ENCODE results near the gene ABHD1. TPM values are rescaled to one million over a fixed set of nuclear protein-coding genes. Genes with fewer than 3 reads are reported as not detected.

The ABHD1 gene
- polyA plus RNA-seq, 1 donor from 2014 or later = not detected

- H4K20me1 ChIP-seq (ENCODE audit: insufficient read depth) = no peaks in the 10 kb centered on the region
- no peak overlapping the region for H3K9ac ChIP-seq (ENCODE audit: low read length)
- H2AFZ ChIP-seq (ENCODE audit: low read depth, low read length) = no peak overlapping the region
These were observed 14.5 kb downstream of the ABHD1 start for GRCh38 chr2:27138111-27138510.

GRCh38 chr2:27139310-27139709 lies 15.7 kb downstream of the ABHD1 start, which contains the start of gene PRR30:
TSS of gene PRR30 (minus strand) at chr2:27139410. CDS start at chr2:27138329, 1,081 bp downstream.
- no peak within 1 kb of the TSS for H2AFZ ChIP-seq (ENCODE audit: low read depth, low read length)
- no peak within 1 kb of the TSS for H3K27ac ChIP-seq (ENCODE audit: low read length)
- H3K4me3 ChIP-seq (ENCODE audit: low read length) = no peak within 1 kb of the TSS
- no peaks in the 10 kb centered on the region for H4K20me1 ChIP-seq (ENCODE audit: insufficient read depth)
- no peaks in the 10 kb centered on the region for H3K9me2 ChIP-seq (ENCODE audit: insufficient read depth, low read length)
- H3K27me3 ChIP-seq (ENCODE audit: insufficient read depth, low read depth, low read length) = no peaks in the 10 kb centered on the region
- no peaks in the 10 kb centered on the region for H3F3A ChIP-seq (ENCODE audit: insufficient read depth, low read length, poor library complexity, severe bottlenecking)
- no peak within 1 kb of the TSS for H3K9ac ChIP-seq (ENCODE audit: low read length)
- TF ChIP-seq TAF1 (IDR thresholded peaks at IDR 0.05; ENCODE audit: low read depth) (no peak), REST (IDR thresholded peaks at IDR 0.05; ENCODE audit: borderline replicate concordance) (no peak), POLR2AphosphoS5 (IDR thresholded peaks at IDR 0.05) (no peak), CTCF (IDR thresholded peaks at IDR 0.05; ENCODE audit: poor library complexity, severe bottlenecking) (no peak), EP300 (conservative IDR thresholded peaks at IDR 0.05; ENCODE audit: poor library complexity, severe bottlenecking) (no peak), RAD21 (conservative IDR thresholded peaks at IDR 0.05) (no peak), SMC3 (conservative IDR thresholded peaks at IDR 0.05; ENCODE audit: poor library complexity) (no peak), EZH2 (IDR thresholded peaks at IDR 0.05; ENCODE audit: borderline replicate concordance, insufficient read depth, low read length, poor library complexity, severe bottlenecking) (no peak), MXI1 (conservative IDR thresholded peaks at IDR 0.05; ENCODE audit: poor library complexity, severe bottlenecking) (no peak)
- no peaks in the 10 kb centered on the region for H3K36me3 ChIP-seq (ENCODE audit: insufficient read depth, low read length)
- no peaks in the 10 kb centered on the region for H3K9me3 ChIP-seq (ENCODE audit: low read length)
- no peaks in the 10 kb centered on the region for H3K79me2 ChIP-seq (replicated peaks; ENCODE audit: insufficient read depth, low read length)
- H3K4me2 ChIP-seq (ENCODE audit: low read length) = no peak within 1 kb of the TSS

More at GRCh38 chr2:27138111-27138510, 14.5 kb downstream of the ABHD1 start:
- Histone ChIP-seq H3K4me3 (ENCODE audit: low read length) (no peak overlapping the region), H3K4me2 (ENCODE audit: low read length) (no peak overlapping the region), H3K27me3 (ENCODE audit: insufficient read depth, low read depth, low read length) (no peaks in the 10 kb centered on the region), H3K9me2 (ENCODE audit: insufficient read depth, low read length) (no peaks in the 10 kb centered on the region), H3K9me3 (ENCODE audit: low read length) (no peaks in the 10 kb centered on the region), H3K36me3 (ENCODE audit: insufficient read depth, low read length) (no peaks in the 10 kb centered on the region), H3K27ac (ENCODE audit: low read length) (no peak overlapping the region), H3K79me2 (replicated peaks; ENCODE audit: insufficient read depth, low read length) (peaks cover 4% of the 10 kb centered on the region), H3F3A (ENCODE audit: insufficient read depth, low read length, poor library complexity, severe bottlenecking) (no peaks in the 10 kb centered on the region)
- no peak for TF ChIP-seq SMC3 (conservative IDR thresholded peaks at IDR 0.05; ENCODE audit: poor library complexity)
- TF ChIP-seq RAD21 (conservative IDR thresholded peaks at IDR 0.05) = no peak
- no peak for TF ChIP-seq REST (IDR thresholded peaks at IDR 0.05; ENCODE audit: borderline replicate concordance)
- no peak for TF ChIP-seq POLR2AphosphoS5 (IDR thresholded peaks at IDR 0.05)

Data from neural cell (in vitro differentiated cells).